HG02571 (cell line): Measurements from ENCODE around the gene NHLRC1.

Experiments used
- ATAC-seq: cut with Tn5 transposase; IDR thresholded peaks from one replicate; pipeline ENCODE4 v1.9.1; 2021; ENCODE audit warnings: mild to moderate bottlenecking, moderate library complexity; ENCODE audit not compliant: unreplicated experiment

Gene NHLRC1

GRCh38 chr6:18139935-18140621, 17.6 kb upstream of the NHLRC1 start:
- no peak for ATAC-seq

GRCh38 chr6:18138906-18139305, 16.4 kb upstream of the NHLRC1 start:
- ATAC-seq, result no peak

- no peak for ATAC-seq
Observed at GRCh38 chr6:18136260-18136659, 13.8 kb upstream of the NHLRC1 start.

GRCh38 chr6:18135171-18135570, 12.7 kb upstream of the NHLRC1 start:
- ATAC-seq, result no peak

GRCh38 chr6:18132346-18132745, 9.9 kb upstream of the NHLRC1 start:
- ATAC-seq, result no peak

- no peak for ATAC-seq
Observed at GRCh38 chr6:18126121-18126520, 3.6 kb upstream of the NHLRC1 start.

- ATAC-seq, result no peak
Observed at GRCh38 chr6:18121580-18122127, 823 bp downstream of the NHLRC1 start.

GRCh38 chr6:18119236-18119635, 3.2 kb downstream of the NHLRC1 start:
- no peak for ATAC-seq

GRCh38 chr6:18118330-18118729, 4.1 kb downstream of the NHLRC1 start:
- no peak for ATAC-seq

GRCh38 chr6:18117136-18117535, 5.3 kb downstream of the NHLRC1 start:
- ATAC-seq, result no peak

- ATAC-seq, result no peak
Observed at GRCh38 chr6:18115356-18115755, 7.1 kb downstream of the NHLRC1 start.

GRCh38 chr6:18110162-18110561, 12.3 kb downstream of the NHLRC1 start:
- no peak for ATAC-seq

GRCh38 chr6:18107061-18107460, 15.4 kb downstream of the NHLRC1 start:
- ATAC-seq, result no peak

- ATAC-seq, result no peak
Observed at GRCh38 chr6:18102783-18103509, 19.5 kb downstream of the NHLRC1 start.

GRCh38 chr6:18101873-18102272, 20.6 kb downstream of the NHLRC1 start:
- no peak for ATAC-seq

- ATAC-seq, result no peak
Observed at GRCh38 chr6:18101271-18101670, 21.2 kb downstream of the NHLRC1 start.

- ATAC-seq, result no peak
Observed at GRCh38 chr6:18100296-18100695, 22.2 kb downstream of the NHLRC1 start.

- no peak for ATAC-seq
Observed at GRCh38 chr6:18099511-18099910, 23.0 kb downstream of the NHLRC1 start.

- no peak for ATAC-seq
Observed at GRCh38 chr6:18096423-18096822, 26.1 kb downstream of the NHLRC1 start.

GRCh38 chr6:18091382-18091781, 31.1 kb downstream of the NHLRC1 start:
- ATAC-seq, result no peak

- no peak for ATAC-seq
Observed at GRCh38 chr6:18090349-18090786, 32.1 kb downstream of the NHLRC1 start.
